LNCaP clone FGC (cell line): Measurements from ENCODE around the gene KRT222.

Experiments
- DNase-seq: peaks from one replicate; pipeline ENCODE4 v3.0.0-alpha.2; 2011; ENCODE audit warnings: low read depth
- H3K4me3 ChIP-seq: 2 replicates; pipeline ENCODE4 v1.5.1; 2011; ENCODE audit warnings: mild to moderate bottlenecking, low read depth, low read length, control low read depth
- CTCF ChIP-seq: IDR thresholded peaks from 2 replicates; pipeline ENCODE4 v1.5.1; 2012; ENCODE audit warnings: mild to moderate bottlenecking; ENCODE audit not compliant: control insufficient read depth, insufficient read depth; ENCODE audit errors: extremely low read depth

The KRT222 gene

GRCh38 chr17:40666331-40666730 is 1.4 kb upstream of the KRT222 start:
- no peak for TF ChIP-seq CTCF
- no peak for DNase-seq
- H3K4me3 ChIP-seq: no peak overlapping the region

- no peak overlapping the region for H3K4me3 ChIP-seq
- DNase-seq: no peak
- no peak for TF ChIP-seq CTCF
These were observed 1.7 kb downstream of the KRT222 start for GRCh38 chr17:40663252-40663651.

GRCh38 chr17:40659911-40660310 is 5.1 kb downstream of the KRT222 start:
- DNase-seq: no peak
- TF ChIP-seq CTCF: no peak
- H3K4me3 ChIP-seq: no peak overlapping the region

GRCh38 chr17:40658396-40658795 is 6.6 kb downstream of the KRT222 start:
- H3K4me3 ChIP-seq: no peak overlapping the region
- no peak for TF ChIP-seq CTCF
- DNase-seq: no peak

GRCh38 chr17:40651939-40652338 is 13.0 kb downstream of the KRT222 start:
- TF ChIP-seq CTCF: no peak
- no peak for DNase-seq
- no peak overlapping the region for H3K4me3 ChIP-seq

GRCh38 chr17:40648384-40648968 is 16.5 kb downstream of the KRT222 start:
- TF ChIP-seq CTCF: no peak
- no peak for DNase-seq
- peak overlapping the region; percentile 87 for H3K4me3 ChIP-seq
